Keratinocyte (primary cell): ENCODE data around the gene RPL38.

ENCODE experiments used
- EZH2 ChIP-seq: IDR thresholded peaks from one replicate; pipeline ENCODE4 v1.6.1; 2012; ENCODE audit warnings: inconsistent platforms, mild to moderate bottlenecking, low read length, moderate library complexity
- TF ChIP-seq, protein P1 (sequence below), 3 experiments: IDR thresholded peaks in 1 of 3; conservative IDR thresholded peaks in 1 of 3; optimal IDR thresholded peaks in 1 of 3; 2 replicates in 2 of 3; 3 replicates in 1 of 3; pipeline versions ENCODE3 to v1.5.1; 2011; ENCODE audit warnings: low read length in 3 of 3, mild to moderate bottlenecking in 3 of 3, moderate library complexity in 2 of 3, control low read depth in 1 of 3, inconsistent platforms in 1 of 3; ENCODE audit not compliant: insufficient read depth in 2 of 3; ENCODE audit errors: extremely low read depth in 1 of 3

DNA sequence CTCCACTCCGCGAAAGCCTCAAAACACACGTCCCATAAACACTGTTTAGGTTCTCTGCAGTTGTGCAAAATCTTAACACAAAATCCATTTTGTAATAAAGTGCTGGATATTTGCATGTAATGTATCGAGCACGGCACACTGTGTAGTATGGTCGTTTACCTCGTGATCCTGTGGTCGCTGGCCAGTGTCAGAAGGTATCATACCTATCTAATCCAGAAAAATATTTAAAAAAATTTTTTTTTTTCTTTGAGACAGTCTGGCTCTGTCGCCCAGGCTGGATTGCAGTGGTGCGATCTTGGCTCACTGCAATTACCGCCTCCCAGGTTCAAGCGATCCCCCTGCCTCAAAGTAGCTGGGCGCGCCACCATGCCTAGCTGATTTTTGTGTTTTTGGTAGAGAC is 996 bp downstream of the RPL38 start:
- TF ChIP-seq, protein P1, sequence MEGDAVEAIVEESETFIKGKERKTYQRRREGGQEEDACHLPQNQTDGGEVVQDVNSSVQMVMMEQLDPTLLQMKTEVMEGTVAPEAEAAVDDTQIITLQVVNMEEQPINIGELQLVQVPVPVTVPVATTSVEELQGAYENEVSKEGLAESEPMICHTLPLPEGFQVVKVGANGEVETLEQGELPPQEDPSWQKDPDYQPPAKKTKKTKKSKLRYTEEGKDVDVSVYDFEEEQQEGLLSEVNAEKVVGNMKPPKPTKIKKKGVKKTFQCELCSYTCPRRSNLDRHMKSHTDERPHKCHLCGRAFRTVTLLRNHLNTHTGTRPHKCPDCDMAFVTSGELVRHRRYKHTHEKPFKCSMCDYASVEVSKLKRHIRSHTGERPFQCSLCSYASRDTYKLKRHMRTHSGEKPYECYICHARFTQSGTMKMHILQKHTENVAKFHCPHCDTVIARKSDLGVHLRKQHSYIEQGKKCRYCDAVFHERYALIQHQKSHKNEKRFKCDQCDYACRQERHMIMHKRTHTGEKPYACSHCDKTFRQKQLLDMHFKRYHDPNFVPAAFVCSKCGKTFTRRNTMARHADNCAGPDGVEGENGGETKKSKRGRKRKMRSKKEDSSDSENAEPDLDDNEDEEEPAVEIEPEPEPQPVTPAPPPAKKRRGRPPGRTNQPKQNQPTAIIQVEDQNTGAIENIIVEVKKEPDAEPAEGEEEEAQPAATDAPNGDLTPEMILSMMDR (optimal IDR thresholded peaks at IDR 0.05 in 1 of 3, IDR thresholded peaks at IDR 0.05 in 1 of 3, conservative IDR thresholded peaks at IDR 0.05 in 1 of 3; ENCODE audit: extremely low read depth in 1 of 3, insufficient read depth in 2 of 3, low read length in 3 of 3), result no peak
- TF ChIP-seq EZH2, result no peak
